D721Med (cell line): ENCODE results near the gene NCOR1.

Source experiments
- DNase-seq: peaks from one replicate; pipeline ENCODE4 v3.0.0; 2011; ENCODE audit warnings: low spot score; ENCODE audit not compliant: insufficient read length
- FAIRE-seq: peaks from 2 replicates; lab custom pipeline; 2011; peaks lifted over from hg19 to GRCh38; lab: Jason Lieb, UNC
- TF ChIP-seq, protein P1 (sequence below): IDR thresholded peaks from 2 replicates; pipeline ENCODE4 v1.5.1; 2012; ENCODE audit warnings: mild to moderate bottlenecking, control low read depth; ENCODE audit not compliant: insufficient read depth; ENCODE audit errors: missing control alignments

The NCOR1 gene

DNA sequence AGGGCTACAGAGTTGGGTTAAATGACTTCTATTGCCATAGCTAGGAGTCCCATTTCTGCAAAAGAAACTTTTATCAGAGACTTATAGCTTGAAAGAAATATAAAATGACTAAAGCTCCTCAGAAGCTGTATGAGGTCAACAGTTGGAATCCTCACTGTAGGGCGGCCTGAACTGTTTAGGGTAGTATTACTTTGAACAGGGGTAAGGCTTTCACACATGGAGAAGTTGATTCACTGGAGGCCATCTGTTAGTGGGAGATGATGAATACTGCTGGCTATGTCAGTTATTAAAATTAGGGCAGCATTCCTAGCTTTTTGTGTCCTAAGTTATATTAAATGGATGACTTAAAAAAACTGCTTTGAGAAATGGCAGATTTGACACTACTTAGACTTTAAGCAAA is 209.7 kb downstream of the NCOR1 start:
- DNase-seq (no peak), FAIRE-seq (no peak)
- TF ChIP-seq, protein P1, sequence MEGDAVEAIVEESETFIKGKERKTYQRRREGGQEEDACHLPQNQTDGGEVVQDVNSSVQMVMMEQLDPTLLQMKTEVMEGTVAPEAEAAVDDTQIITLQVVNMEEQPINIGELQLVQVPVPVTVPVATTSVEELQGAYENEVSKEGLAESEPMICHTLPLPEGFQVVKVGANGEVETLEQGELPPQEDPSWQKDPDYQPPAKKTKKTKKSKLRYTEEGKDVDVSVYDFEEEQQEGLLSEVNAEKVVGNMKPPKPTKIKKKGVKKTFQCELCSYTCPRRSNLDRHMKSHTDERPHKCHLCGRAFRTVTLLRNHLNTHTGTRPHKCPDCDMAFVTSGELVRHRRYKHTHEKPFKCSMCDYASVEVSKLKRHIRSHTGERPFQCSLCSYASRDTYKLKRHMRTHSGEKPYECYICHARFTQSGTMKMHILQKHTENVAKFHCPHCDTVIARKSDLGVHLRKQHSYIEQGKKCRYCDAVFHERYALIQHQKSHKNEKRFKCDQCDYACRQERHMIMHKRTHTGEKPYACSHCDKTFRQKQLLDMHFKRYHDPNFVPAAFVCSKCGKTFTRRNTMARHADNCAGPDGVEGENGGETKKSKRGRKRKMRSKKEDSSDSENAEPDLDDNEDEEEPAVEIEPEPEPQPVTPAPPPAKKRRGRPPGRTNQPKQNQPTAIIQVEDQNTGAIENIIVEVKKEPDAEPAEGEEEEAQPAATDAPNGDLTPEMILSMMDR, result no peak

GRCh38 chr17:16003841-16004240 is 211.5 kb downstream of the NCOR1 start:
- DNase-seq, result no peak
- no peak for FAIRE-seq
- TF ChIP-seq, protein P1, result no peak

- TF ChIP-seq, protein P1, result no peak
- no peak for DNase-seq
- no peak for FAIRE-seq
Observed at GRCh38 chr17:16002708-16003260, 212.6 kb downstream of the NCOR1 start.

DNA sequence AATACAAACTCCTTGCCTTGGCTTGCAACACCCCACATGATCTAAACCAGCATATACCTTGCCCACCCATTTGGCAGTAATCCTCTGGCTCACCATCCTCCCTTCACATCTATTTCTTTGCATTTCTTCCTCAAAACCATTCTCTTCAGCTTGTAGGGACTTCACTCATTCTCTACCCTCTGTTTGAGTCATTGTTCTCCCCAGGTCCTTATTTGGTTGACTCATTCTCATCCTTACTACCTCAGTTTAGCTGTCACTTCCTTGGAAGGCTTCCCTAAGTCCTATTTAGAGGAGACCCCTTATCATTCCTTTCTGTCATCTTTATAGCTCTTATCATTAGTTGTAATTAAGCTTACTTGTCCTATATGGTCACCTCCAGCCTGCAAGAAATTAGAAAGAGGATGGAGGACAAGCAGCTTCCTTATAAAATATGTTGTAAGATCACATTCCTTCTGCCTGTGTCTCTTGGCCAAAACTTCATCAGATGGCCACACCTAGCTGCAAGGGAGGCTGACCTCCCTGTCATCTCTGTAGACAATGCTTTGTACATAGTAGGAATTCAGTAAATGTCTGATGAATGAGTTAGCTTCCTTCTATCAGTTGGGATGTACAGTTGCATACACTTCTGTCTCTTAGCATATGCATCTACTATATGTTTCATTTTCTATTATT is 214.0 kb downstream of the NCOR1 start:
- TF ChIP-seq, protein P1, result no peak
- DNase-seq (no peak), FAIRE-seq (no peak)

DNA sequence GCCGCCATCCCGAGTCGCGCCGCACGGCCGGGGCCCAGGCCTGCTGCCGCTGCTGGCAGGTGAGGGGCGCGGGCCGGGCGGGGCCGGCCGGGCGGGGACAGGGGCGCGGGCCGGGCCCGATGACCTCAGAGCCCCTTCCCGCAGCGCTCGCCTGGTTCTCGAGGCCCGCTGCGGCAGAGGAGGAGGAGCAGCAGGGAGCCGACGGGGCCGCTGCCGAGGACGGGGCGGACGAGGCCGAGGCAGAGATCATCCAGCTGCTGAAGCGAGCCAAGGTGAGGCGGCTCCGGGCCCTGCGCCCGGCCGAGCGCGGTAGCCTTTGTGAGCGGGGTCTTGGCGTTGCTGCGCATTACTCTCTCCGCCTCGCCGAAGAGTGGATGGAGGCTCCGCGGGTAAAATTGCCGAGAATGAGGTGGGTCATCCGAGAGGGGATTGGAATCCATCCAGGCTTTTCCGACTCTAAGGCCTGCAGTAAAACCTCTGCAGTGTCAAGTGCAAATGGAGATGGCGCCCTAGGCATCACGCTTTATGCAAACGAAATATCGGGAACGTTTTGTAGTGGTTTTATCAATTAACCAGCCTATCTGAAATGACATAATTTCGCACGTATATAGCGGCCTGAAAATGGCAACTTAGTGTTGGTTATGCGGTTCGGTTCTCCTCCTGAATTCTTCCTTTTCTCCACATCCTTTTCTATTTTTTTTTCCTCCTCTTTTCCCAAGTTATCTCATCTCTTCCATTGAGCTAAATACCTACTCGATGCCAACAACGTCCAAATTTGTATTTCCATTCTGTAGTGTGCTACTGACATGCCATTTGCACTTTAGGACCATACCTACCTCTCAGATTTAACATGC is 215.1 kb downstream of the NCOR1 start:
- FAIRE-seq, result no peak
- DNase-seq, result no peak
- TF ChIP-seq, protein P1, result no peak

DNA sequence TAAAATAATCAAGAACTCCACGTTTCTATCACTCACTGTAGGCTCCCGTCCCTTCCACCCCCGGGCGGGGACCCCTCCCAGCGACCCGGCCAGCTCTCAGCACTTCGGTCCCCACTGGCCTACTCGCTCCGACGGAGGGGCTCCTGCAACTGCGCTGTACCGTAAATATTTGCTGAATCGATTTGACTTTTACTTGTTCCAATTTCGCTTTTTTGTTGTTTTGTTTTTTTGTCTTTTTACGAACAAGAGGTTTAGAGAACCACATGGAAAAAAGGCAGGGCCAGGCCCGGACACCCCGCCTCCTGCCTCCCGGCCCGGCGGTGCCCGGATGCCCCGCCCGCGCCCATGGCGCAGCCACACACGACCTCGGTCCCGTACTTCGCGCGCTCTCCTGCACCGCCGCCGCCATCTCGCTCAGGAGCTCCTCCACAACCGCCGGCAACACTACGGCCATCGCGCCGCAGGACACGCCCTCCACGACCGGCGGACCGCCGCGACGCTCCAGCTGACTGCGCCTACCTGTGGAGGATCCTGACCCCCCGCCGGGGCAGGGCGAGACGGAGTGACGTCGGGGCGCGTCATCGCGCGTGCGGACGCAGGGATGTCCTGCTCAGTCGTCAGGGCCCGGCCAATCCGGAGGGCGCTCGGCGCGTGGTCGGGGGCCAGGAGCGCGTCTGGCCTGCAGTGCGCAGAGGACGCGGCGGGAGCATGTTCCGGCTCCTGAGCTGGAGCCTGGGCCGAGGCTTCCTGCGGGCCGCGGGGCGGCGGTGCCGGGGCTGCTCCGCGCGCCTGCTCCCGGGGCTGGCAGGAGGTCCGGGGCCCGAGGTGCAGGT is 216.0 kb downstream of the NCOR1 start, which contains the start of the genes TTC19 and ZSWIM7:
Gene TTC19 (plus strand): TSS at position 684 of the 833 bp plus-strand sequence. CDS start 25 bp downstream, at position 709.
Gene ZSWIM7 (minus strand): TSS at position 564 of the 833 bp plus-strand sequence. CDS start 110 bp downstream, at position 454.
- FAIRE-seq (no peak), DNase-seq (peak; percentile 96)
- TF ChIP-seq, protein P1, result no peak
